Spleen (tissue), 7 donors: ENCODE measurements around the gene SPOP.

Experiments used
- POLR2A ChIP-seq, 3 donors: fragments of 450-650 bp; IDR thresholded peaks; one replicate each; pipeline ENCODE4 v1.5.1; 2017; ENCODE audit warnings: antibody characterized with exemption in 3 of 3, mild to moderate bottlenecking in 1 of 3
- POLR2AphosphoS5 ChIP-seq, 3 donors: sonication (generic); formaldehyde crosslinking; IDR thresholded peaks; one replicate each; pipeline ENCODE4 v1.5.1; 2017; ENCODE audit warnings: antibody characterized with exemption in 3 of 3
- TF ChIP-seq, protein P1 (sequence below), 11 experiments: fragments of 200-600 bp in 7 of 11; fragments of 450-650 bp in 4 of 11; sonication (generic) in 4 of 11; IDR thresholded peaks in 8 of 11; conservative IDR thresholded peaks in 3 of 11; 1 replicate in 7 of 11; 2 replicates in 4 of 11; pipeline versions ENCODE4 v1.4.0 to v1.8.0; 2016 to 2021; ENCODE audit warnings: antibody characterized with exemption in 11 of 11, inconsistent platforms in 4 of 11, mild to moderate bottlenecking in 1 of 11
- donor health status: DM: no; HTN: no; CAD: no; lungs with moderate emphysema.
- donor health status: DM: no; HTN: no; CAD: no.
- donor health status: DM: no; HTN: no; CAD: no.

DNA sequence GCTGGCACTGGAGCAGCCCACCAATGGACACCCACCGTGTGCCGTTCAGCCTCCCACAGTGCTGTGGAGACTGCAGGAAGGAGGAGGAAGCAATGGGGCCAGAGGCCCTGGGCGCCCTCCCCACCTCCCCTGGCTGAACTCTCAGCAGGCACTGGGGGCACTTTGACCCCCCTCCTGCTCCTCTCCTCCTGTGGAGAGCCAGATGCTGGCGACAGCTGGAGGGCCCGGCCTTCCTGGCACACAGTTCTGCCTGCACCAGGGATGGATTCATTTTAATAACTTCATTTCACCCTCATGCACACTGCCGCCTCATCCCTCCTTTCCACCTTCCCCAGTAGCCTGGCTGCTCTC lies 96.3 kb downstream of the SPOP start:
- TF ChIP-seq, protein P1, sequence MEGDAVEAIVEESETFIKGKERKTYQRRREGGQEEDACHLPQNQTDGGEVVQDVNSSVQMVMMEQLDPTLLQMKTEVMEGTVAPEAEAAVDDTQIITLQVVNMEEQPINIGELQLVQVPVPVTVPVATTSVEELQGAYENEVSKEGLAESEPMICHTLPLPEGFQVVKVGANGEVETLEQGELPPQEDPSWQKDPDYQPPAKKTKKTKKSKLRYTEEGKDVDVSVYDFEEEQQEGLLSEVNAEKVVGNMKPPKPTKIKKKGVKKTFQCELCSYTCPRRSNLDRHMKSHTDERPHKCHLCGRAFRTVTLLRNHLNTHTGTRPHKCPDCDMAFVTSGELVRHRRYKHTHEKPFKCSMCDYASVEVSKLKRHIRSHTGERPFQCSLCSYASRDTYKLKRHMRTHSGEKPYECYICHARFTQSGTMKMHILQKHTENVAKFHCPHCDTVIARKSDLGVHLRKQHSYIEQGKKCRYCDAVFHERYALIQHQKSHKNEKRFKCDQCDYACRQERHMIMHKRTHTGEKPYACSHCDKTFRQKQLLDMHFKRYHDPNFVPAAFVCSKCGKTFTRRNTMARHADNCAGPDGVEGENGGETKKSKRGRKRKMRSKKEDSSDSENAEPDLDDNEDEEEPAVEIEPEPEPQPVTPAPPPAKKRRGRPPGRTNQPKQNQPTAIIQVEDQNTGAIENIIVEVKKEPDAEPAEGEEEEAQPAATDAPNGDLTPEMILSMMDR (IDR thresholded peaks at IDR 0.05 in 8 of 11, conservative IDR thresholded peaks at IDR 0.05 in 3 of 11), result no peak
- TF ChIP-seq POLR2A (IDR thresholded peaks at IDR 0.05) (no peak), POLR2AphosphoS5 (IDR thresholded peaks at IDR 0.05) (no peak)
